ENCODE results near the gene SPINK8.
"Not testable (repeated sequence)": the region's sequence is repeated elsewhere in the genome, so short reads cannot be mapped to it uniquely, and the experiment has no call there.

Gene SPINK8

DNA sequence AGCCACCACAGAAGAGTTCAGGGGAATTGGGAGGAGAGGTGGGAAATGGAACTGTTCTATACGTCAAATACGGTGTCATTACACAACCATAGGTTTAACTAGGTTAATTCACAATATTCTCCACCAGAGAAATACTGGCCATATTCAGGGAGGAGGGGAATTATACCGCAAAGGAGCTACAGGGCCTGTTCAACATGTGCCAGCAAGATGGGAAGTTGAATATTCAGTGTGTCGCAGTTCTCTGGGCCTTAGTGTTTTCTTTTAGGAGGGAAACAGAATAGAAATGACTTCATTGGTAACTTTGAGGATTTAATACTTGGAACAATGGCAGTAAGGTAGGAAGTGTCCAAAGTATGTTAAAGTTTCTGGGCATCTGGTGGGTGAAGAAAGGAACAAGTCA lies 20.5 kb upstream of the SPINK8 start:
- Histone ChIP-seq H3K4me1 (ENCODE audit: control insufficient read depth, insufficient read depth, low read length) (no peaks in the 10 kb centered on the region), H3K27me3 (ENCODE audit: control insufficient read depth, insufficient read depth, low read length) (peaks cover 4% of the 10 kb centered on the region; the same call in 1 of the 2 replicates), H3K4me3 (ENCODE audit: low read depth, low read length) (no peak overlapping the region), H3K36me3 (ENCODE audit: control insufficient read depth, insufficient read depth, low read length) (no peaks in the 10 kb centered on the region), H3K9ac (ENCODE audit: low read length) (no peak overlapping the region), H3K9me3 (ENCODE audit: control insufficient read depth, insufficient read depth, low read depth, low read length) (0 out of 2 replicates have a peak, but pooled peaks cover 5% of the 10 kb centered on the region), H3K27ac (ENCODE audit: low read depth, low read length) (no peak overlapping the region)

DNA sequence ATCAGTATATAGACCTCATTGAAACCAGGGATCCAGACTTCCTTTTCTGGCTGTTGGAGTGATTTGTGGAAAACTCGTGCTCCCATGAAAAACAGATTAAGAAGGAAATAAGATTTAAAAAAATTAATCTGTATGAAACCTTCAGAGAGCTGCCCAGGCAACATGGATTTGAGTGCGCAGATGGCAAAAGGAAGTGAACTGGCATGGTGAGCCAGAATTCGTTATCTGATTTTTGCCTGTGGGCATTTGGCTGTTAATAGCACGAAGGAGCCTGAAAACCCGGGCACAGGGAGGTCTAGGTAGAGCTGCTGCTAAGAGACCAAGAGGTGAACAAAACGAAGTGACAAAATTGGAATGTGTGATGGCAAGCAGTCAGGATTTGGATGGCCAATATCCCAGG lies 19.1 kb upstream of the SPINK8 start:
- Histone ChIP-seq H3K36me3 (ENCODE audit: control insufficient read depth, insufficient read depth, low read length) (no peaks in the 10 kb centered on the region), H3K9ac (ENCODE audit: low read length) (no peak overlapping the region), H3K27me3 (ENCODE audit: control insufficient read depth, insufficient read depth, low read length) (peaks cover 4% of the 10 kb centered on the region; the same call in 1 of the 2 replicates), H3K4me3 (ENCODE audit: low read depth, low read length) (no peak overlapping the region), H3K4me1 (ENCODE audit: control insufficient read depth, insufficient read depth, low read length) (no peaks in the 10 kb centered on the region), H3K27ac (ENCODE audit: low read depth, low read length) (no peak overlapping the region), H3K9me3 (ENCODE audit: control insufficient read depth, insufficient read depth, low read depth, low read length) (0 out of 2 replicates have a peak, but pooled peaks cover 4% of the 10 kb centered on the region)

DNA sequence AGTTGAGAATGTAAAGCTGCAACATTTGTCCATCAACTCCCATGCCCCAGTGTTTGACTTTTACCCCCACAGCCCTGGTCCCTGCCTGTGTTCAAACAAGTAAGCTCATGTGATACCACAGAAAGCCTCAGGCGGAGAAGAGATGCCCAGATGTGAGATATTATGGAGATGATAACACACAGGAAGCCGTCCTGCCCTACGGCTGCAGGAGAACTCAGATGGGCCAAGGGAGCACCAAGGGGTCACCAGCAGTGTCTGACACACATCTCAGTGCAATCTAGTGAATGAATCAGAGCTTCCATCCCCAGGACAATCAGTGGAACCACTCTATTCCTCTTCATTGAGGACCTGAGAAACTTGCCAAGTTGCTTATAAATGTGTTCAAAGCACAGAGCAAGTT lies 14.0 kb upstream of the SPINK8 start:
- no peak overlapping the region for H3K27ac ChIP-seq (ENCODE audit: low read depth, low read length)
- peaks cover 4% of the 10 kb centered on the region; the same call in 1 of the 2 replicates for H3K27me3 ChIP-seq (ENCODE audit: control insufficient read depth, insufficient read depth, low read length)
- no peak overlapping the region for H3K4me3 ChIP-seq (ENCODE audit: low read depth, low read length)
- H3K9me3 ChIP-seq (ENCODE audit: control insufficient read depth, insufficient read depth, low read depth, low read length) = no peaks in the 10 kb centered on the region
- no peak overlapping the region for H3K9ac ChIP-seq (ENCODE audit: low read length)
- H3K4me1 ChIP-seq (ENCODE audit: control insufficient read depth, insufficient read depth, low read length) = no peaks in the 10 kb centered on the region
- no peaks in the 10 kb centered on the region for H3K36me3 ChIP-seq (ENCODE audit: control insufficient read depth, insufficient read depth, low read length)

- Histone ChIP-seq H3K36me3 (ENCODE audit: control insufficient read depth, insufficient read depth, low read length) (no peaks in the 10 kb centered on the region), H3K27me3 (ENCODE audit: control insufficient read depth, insufficient read depth, low read length) (peaks cover 3% of the 10 kb centered on the region; the same call in 1 of the 2 replicates), H3K27ac (ENCODE audit: low read depth, low read length) (no peak overlapping the region), H3K4me1 (ENCODE audit: control insufficient read depth, insufficient read depth, low read length) (no peaks in the 10 kb centered on the region), H3K9me3 (ENCODE audit: control insufficient read depth, insufficient read depth, low read depth, low read length) (no peaks in the 10 kb centered on the region), H3K9ac (ENCODE audit: low read length) (no peak overlapping the region), H3K4me3 (ENCODE audit: low read depth, low read length) (no peak overlapping the region)
Observed at GRCh38 chr3:48345946-48346572, 12.6 kb upstream of the SPINK8 start.

DNA sequence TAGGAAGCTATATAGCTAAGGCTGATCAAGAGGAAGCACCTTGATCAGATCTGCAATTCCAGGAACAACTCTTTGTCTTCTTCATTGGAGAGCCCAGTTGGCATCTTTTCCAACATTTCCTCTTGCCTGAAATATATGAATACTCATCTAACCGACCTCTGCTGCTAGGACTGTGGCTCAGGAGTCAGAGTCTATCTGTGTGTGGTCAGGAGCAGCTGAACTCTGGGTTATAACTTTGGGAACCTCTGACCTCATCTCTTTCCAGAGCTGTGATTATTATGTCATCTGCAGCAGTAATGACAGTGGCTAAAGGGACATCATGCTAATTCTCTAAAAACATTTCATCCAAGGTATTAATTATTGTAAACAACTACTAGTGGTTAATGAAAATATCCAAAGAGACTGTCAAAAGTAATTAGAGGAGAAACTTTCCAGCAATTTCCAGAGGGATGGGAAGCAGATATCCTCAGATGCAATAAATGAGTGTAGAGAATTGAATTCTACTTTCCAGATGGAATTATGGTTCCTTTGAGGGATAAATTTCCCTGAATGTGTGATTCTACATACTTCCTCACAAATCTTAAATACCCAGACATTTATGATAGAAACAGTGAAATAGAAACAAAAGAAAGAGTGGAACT lies 11.5 kb upstream of the SPINK8 start:
- Histone ChIP-seq H3K27ac (ENCODE audit: low read depth, low read length) (no peak overlapping the region), H3K9ac (ENCODE audit: low read length) (no peak overlapping the region), H3K4me1 (ENCODE audit: control insufficient read depth, insufficient read depth, low read length) (no peaks in the 10 kb centered on the region), H3K4me3 (ENCODE audit: low read depth, low read length) (no peak overlapping the region), H3K36me3 (ENCODE audit: control insufficient read depth, insufficient read depth, low read length) (no peaks in the 10 kb centered on the region), H3K9me3 (ENCODE audit: control insufficient read depth, insufficient read depth, low read depth, low read length) (no peaks in the 10 kb centered on the region), H3K27me3 (ENCODE audit: control insufficient read depth, insufficient read depth, low read length) (no peaks in the 10 kb centered on the region)

GRCh38 chr3:48343432-48343831 lies 10.0 kb upstream of the SPINK8 start:
- Histone ChIP-seq H3K9me3 (ENCODE audit: control insufficient read depth, insufficient read depth, low read depth, low read length) (no peaks in the 10 kb centered on the region), H3K4me1 (ENCODE audit: control insufficient read depth, insufficient read depth, low read length) (no peaks in the 10 kb centered on the region), H3K27ac (ENCODE audit: low read depth, low read length) (no peak overlapping the region), H3K4me3 (ENCODE audit: low read depth, low read length) (no peak overlapping the region), H3K36me3 (ENCODE audit: control insufficient read depth, insufficient read depth, low read length) (no peaks in the 10 kb centered on the region), H3K27me3 (ENCODE audit: control insufficient read depth, insufficient read depth, low read length) (no peaks in the 10 kb centered on the region), H3K9ac (ENCODE audit: low read length) (no peak overlapping the region)

- H3K4me3 ChIP-seq (ENCODE audit: low read depth, low read length) = no peak overlapping the region
- no peak overlapping the region for H3K9ac ChIP-seq (ENCODE audit: low read length)
- no peaks in the 10 kb centered on the region for H3K4me1 ChIP-seq (ENCODE audit: control insufficient read depth, insufficient read depth, low read length)
- no peaks in the 10 kb centered on the region for H3K9me3 ChIP-seq (ENCODE audit: control insufficient read depth, insufficient read depth, low read depth, low read length)
- no peak overlapping the region for H3K27ac ChIP-seq (ENCODE audit: low read depth, low read length)
- no peaks in the 10 kb centered on the region for H3K27me3 ChIP-seq (ENCODE audit: control insufficient read depth, insufficient read depth, low read length)
- H3K36me3 ChIP-seq (ENCODE audit: control insufficient read depth, insufficient read depth, low read length) = no peaks in the 10 kb centered on the region
Observed at GRCh38 chr3:48338635-48339034, 5.2 kb upstream of the SPINK8 start.

DNA sequence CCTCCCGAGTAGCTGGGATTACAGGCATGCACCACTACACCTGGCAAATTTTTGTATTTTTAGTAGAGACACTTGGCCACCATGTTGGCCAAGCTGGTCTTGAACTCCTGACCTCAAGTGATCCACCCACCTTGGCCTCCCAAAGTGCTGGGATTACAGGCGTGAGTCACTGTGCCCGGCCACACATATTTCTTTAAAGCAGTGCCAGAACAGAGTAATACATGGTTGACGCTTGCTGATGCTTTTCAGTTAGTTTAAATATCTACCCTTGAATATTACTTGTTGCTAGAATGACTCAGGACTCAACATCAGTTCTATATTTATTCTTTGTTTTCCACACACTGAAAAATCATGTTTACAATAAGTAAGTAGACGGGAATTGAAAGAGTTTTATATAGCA lies 4.1 kb upstream of the SPINK8 start:
- H3K4me3 ChIP-seq (ENCODE audit: low read depth, low read length) = not testable (repeated sequence)

GRCh38 chr3:48335286-48335685 lies 1.8 kb upstream of the SPINK8 start:
- H3K4me3 ChIP-seq (ENCODE audit: low read depth, low read length); H3K27ac ChIP-seq (ENCODE audit: low read depth, low read length); H3K9me3 ChIP-seq (ENCODE audit: control insufficient read depth, insufficient read depth, low read depth, low read length); H3K36me3 ChIP-seq (ENCODE audit: control insufficient read depth, insufficient read depth, low read length); H3K27me3 ChIP-seq (ENCODE audit: control insufficient read depth, insufficient read depth, low read length); H3K9ac ChIP-seq (ENCODE audit: low read length); H3K4me1 ChIP-seq (ENCODE audit: control insufficient read depth, insufficient read depth, low read length): not testable (repeated sequence)

More for the DNA sequence above, 4.1 kb upstream of the SPINK8 start:
- H3K36me3 ChIP-seq (ENCODE audit: control insufficient read depth, insufficient read depth, low read length); H3K27me3 ChIP-seq (ENCODE audit: control insufficient read depth, insufficient read depth, low read length); H3K9me3 ChIP-seq (ENCODE audit: control insufficient read depth, insufficient read depth, low read depth, low read length); H3K9ac ChIP-seq (ENCODE audit: low read length); H3K27ac ChIP-seq (ENCODE audit: low read depth, low read length); H3K4me1 ChIP-seq (ENCODE audit: control insufficient read depth, insufficient read depth, low read length): not testable (repeated sequence)

DNA sequence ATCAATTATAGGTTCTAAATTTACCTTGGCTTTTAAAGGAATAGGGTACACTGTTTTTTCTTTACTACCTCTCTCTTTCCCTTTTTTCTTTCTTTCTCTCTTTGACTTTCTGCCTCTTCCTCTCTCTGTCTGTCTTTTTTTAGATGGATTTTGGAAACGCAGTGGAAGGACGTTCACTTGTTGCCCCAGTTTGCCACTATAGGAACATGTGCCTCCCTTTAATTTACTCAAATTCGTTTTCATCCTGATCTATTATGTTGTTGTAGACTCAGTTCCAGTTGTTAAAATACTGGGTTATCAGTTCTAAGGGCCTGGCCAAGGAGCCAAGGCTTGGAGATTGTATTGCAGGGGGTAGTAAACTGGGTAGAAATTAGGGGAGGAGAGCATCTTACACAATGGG lies 1.1 kb upstream of the SPINK8 start:
- Histone ChIP-seq H3K9ac (ENCODE audit: low read length) (no peak overlapping the region), H3K27ac (ENCODE audit: low read depth, low read length) (no peak overlapping the region), H3K4me3 (ENCODE audit: low read depth, low read length) (no peak overlapping the region), H3K9me3 (ENCODE audit: control insufficient read depth, insufficient read depth, low read depth, low read length) (no peaks in the 10 kb centered on the region), H3K4me1 (ENCODE audit: control insufficient read depth, insufficient read depth, low read length) (no peaks in the 10 kb centered on the region), H3K36me3 (ENCODE audit: control insufficient read depth, insufficient read depth, low read length) (no peaks in the 10 kb centered on the region), H3K27me3 (ENCODE audit: control insufficient read depth, insufficient read depth, low read length) (no peaks in the 10 kb centered on the region)

GRCh38 chr3:48331706-48332435 lies 1.6 kb downstream of the SPINK8 start:
- H3K9ac ChIP-seq (ENCODE audit: low read length); H3K36me3 ChIP-seq (ENCODE audit: control insufficient read depth, insufficient read depth, low read length); H3K27ac ChIP-seq (ENCODE audit: low read depth, low read length); H3K4me1 ChIP-seq (ENCODE audit: control insufficient read depth, insufficient read depth, low read length); H3K4me3 ChIP-seq (ENCODE audit: low read depth, low read length); H3K9me3 ChIP-seq (ENCODE audit: control insufficient read depth, insufficient read depth, low read depth, low read length); H3K27me3 ChIP-seq (ENCODE audit: control insufficient read depth, insufficient read depth, low read length): not testable (repeated sequence)
